KOPT-K1 (cell line): ENCODE measurements around the gene ALDH1L2.
"Not testable (repeated sequence)": the region's sequence is repeated elsewhere in the genome, so short reads cannot be mapped to it uniquely, and the experiment has no call there.

Experiments used
- H3K27ac ChIP-seq: fragments of 200-600 bp; sonication (generic); 2 replicates; pipeline ENCODE4 v1.5.1; 2016; ENCODE audit warnings: antibody characterized with exemption, mild to moderate bottlenecking, low read depth, low read length; ENCODE audit not compliant: poor library complexity, severe bottlenecking
- H3K36me3 ChIP-seq: fragments of 200-600 bp; sonication (generic); 2 replicates; pipeline ENCODE4 v1.5.1; 2017; ENCODE audit warnings: antibody characterized with exemption, mild to moderate bottlenecking, low read length, moderate library complexity; ENCODE audit not compliant: insufficient read depth
- H3K9me3 ChIP-seq: fragments of 200-600 bp; sonication (generic); 2 replicates; pipeline ENCODE4 v1.5.1; 2017; ENCODE audit warnings: antibody characterized with exemption, low read length, mild to moderate bottlenecking; ENCODE audit not compliant: insufficient read depth, poor library complexity, severe bottlenecking

The ALDH1L2 gene

DNA sequence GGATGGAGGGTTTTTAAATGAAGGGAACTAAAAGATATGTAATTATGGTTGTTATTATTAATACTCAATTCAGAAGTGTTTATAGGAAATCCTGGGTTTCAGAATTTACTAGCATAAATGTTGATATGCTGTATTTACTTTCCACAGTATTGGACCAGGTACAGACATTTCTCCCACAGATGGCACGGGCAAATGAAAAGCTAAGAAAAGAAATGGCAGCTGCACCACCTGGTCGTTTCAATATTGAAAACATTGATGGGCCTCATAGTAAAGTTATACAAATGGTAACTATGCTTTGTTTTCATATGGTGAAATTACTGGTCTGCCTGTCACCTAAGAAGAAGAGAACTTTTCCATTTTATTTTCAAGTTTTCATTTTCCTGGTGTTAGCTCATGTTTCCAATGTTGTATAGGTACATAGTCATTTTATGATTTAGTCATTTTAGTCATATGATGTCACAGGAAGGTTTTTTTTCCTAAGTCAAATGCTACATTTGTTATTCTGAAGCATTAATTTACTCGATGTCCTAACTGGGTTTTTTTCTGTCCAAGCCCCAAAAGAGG lies 92.6 kb downstream of the ALDH1L2 start:
- no peak overlapping the region for H3K27ac ChIP-seq
- H3K36me3 ChIP-seq: peaks cover 90% of the 10 kb centered on the region
- peaks cover 6% of the 10 kb centered on the region for H3K9me3 ChIP-seq

DNA sequence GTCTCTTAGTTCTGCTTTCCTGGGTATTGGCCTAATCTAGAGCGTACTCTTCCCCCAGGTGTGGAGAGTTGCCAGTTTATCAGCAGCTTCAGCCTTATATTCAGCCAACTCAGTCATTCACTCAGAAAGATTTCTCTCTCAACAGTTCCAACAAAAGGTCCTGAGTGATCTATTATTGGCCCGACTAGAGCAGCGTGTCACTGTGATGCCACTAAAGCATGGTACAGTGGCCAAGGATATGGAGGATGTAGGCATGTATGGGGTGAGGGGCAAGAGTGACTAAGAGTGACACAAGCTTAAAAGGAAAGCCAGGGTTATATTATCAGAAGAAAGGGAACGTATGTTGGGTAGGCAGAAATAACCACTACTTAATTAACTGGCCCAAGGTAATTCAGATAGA lies 93.3 kb downstream of the ALDH1L2 start:
- peaks cover 6% of the 10 kb centered on the region for H3K9me3 ChIP-seq
- H3K36me3 ChIP-seq: peaks cover 83% of the 10 kb centered on the region
- no peak overlapping the region for H3K27ac ChIP-seq

DNA sequence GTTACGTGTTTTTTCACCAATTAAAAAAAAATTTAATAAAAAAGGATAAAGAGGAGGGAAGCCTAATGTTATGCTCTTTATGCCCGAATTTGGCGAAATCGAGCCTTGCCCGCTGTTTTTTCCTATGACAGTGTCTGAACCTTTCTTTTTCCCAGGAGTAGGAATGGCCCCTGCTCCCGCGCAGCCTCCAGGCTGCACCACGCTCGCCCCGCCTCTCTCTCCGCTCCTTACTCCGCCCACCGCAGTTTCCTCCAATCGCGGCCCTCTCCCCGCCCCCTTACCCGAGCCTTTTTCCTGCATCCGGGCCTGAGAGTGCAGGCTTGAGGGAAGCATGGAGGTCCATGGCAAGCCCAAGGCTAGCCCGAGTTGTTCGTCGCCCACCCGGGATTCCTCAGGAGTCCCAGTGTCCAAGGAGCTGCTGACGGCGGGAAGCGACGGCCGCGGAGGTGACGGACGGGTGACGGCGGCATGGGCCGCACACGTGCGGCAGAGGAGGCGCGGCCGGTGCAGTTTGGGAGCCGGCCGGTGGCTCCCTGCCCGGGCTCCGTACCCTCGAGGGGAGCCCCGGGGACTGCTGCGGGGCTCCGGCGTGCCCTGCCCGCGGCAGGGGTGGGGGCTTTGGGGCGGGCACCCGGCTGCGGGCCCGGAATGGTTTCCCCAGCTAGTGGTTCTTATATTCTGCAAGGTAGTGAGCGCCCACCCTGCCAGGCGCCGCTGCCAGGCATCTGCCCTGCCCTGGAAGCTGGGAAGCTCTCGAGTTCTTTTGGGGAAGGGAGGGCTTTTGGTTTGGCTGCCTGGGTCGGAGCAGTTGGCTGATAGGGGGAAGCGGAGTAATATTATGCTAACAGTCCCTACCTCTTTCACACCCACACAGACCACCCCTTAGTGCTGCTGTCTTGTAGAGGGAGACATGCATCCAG lies 98.0 kb downstream of the ALDH1L2 start, which contains the start of gene NOPCHAP1:
NOPCHAP1 (plus strand) TSS at position 295 of the 920 bp plus-strand sequence; CDS start at position 332, 37 bp downstream.
- H3K36me3 ChIP-seq: peaks cover 36% of the 10 kb centered on the region
- H3K9me3 ChIP-seq: peaks cover 6% of the 10 kb centered on the region
- H3K27ac ChIP-seq: peak within 1 kb of the TSS; percentile 58

DNA sequence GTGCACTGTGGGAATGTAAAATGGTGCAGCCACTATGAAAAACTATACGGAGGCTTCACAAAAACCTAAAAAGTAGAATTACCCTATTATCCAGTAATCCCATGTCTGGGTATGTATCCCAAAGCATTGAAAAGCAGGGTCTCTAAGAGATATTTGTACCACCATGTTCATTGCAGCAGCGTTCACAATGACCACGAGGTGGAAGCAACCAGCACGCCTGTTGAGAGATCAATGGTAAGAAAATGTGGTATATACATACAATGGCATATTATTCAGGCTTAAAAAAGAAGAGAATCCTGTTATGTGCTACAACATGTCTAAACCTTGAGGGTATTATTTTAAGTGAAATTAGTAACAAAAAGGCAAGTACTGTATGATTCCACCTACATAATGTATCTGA lies 99.1 kb downstream of the ALDH1L2 start:
- Histone ChIP-seq H3K9me3 (peaks cover 6% of the 10 kb centered on the region), H3K36me3 (peaks cover 26% of the 10 kb centered on the region), H3K27ac (no peak overlapping the region)

DNA sequence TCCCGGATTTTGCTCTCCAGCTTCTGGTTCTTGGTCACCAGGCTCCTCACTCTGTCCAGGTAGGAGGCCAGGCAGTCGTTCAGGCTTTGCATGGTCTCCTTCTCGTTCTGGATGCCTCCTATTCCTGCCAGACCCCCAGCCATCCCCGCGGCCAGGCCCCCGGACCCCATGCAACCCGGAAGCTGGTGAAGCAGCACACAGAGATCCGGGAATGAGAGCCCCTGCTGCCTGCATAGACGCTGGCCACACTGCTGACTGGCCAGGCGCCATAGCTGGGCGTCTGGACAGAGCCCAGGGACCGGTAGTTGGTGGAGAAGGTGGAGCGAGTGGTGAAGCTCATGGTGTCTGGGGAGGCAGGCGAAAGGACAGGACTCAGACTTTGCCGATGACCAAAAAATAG lies 106.6 kb downstream of the ALDH1L2 start:
- H3K9me3 ChIP-seq, H3K36me3 ChIP-seq, H3K27ac ChIP-seq: not testable (repeated sequence)

- Histone ChIP-seq H3K36me3 (no peaks in the 10 kb centered on the region), H3K27ac (no peak overlapping the region), H3K9me3 (no peaks in the 10 kb centered on the region)
Observed at GRCh38 chr12:104976703-104977102, 107.6 kb downstream of the ALDH1L2 start.

DNA sequence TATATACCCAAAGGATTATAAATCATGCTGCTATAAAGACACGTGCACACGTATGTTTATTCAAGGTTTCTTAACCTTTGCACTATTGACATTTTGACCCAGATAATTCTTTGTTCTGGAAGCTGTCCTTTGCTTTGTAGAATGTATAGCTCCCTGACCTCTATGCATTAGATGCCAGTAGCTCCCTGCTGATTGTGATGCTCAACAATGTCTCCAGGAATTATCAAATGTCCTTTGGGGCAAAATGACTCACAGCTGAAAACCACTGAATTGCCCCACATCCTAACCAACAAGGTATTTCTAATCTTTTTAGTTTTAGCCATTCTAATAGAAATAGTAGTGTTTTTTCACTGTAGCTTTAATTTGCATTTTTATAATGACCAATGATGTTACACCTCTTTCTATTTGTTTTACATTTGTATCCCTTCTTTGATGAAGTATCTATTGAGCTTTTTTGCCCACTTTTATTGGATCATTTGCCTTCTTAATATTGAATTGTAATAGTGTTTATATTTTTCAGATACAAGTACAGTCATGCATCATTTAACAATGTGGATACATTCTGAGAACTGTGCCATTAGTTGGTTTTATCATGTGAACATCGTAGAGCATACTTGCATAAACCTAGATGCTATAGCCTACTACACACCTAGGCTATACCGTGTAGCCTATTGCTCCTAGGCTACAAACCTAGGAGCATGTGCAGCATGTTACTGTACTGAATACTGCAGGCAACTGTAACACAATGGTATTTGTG lies 108.5 kb downstream of the ALDH1L2 start:
- Histone ChIP-seq H3K27ac (no peak overlapping the region), H3K9me3 (no peaks in the 10 kb centered on the region), H3K36me3 (no peaks in the 10 kb centered on the region)

DNA sequence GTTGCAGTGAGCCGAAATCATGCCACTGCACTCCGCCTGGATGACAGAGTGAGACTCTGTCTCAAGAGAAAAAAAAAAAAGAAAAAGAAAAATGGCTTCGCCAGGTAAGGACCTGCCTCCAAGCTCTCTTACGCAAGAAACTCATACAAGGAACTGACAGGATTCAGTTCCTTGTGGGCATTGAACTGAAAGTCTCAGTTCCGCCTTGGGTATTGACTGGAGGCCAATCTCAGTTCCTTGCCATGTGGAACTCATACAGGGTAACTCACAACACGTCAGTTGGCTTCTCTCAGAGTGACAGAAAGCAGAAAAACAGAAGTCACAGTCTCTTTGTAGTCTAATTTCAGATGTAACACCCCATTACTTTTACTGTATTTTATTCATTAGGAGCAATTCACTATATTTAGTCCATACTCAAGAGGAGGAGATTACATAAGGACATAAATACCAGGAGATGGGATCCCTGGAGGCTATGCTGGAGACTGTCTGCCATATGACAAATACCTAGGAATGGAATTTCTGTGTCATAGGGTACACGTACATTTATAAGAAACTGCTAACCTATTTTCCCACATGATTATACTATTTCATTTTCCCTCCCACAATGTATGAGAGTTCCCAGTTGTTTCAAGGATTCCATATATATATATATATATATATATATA lies 109.5 kb downstream of the ALDH1L2 start:
- no peak overlapping the region for H3K27ac ChIP-seq
- no peaks in the 10 kb centered on the region for H3K9me3 ChIP-seq
- no peaks in the 10 kb centered on the region for H3K36me3 ChIP-seq

- H3K27ac ChIP-seq: no peak overlapping the region
- H3K36me3 ChIP-seq: no peaks in the 10 kb centered on the region
- H3K9me3 ChIP-seq: no peaks in the 10 kb centered on the region
Observed at GRCh38 chr12:104973250-104973649, 111.0 kb downstream of the ALDH1L2 start.

DNA sequence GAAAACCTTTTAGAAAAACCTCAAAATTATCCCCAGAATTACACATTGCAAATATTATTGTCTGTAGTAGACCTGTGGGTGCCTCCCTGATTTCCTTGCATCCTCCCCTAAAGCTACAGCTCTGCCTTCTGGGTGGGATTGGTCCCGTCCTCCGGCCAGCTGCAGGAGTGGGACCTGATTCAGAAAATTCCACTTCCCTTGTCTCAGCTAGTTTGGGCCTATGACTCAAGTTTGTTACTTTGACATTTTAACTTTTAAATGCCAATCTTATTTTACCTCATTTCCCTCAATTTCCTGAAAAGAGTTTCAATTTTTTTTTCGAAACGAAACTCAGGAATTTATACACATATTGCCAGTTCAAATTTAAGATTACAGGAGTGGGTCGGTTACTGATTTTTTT lies 113.0 kb downstream of the ALDH1L2 start:
- Histone ChIP-seq H3K9me3 (no peaks in the 10 kb centered on the region), H3K36me3 (no peaks in the 10 kb centered on the region), H3K27ac (no peak overlapping the region)
